Neural crest cell (in vitro differentiated cells): Measurements from ENCODE around the gene FSD1. TPM values are rescaled to one million over a fixed set of nuclear protein-coding genes. Genes with fewer than 3 reads are reported as not detected.

Experiments used
- DNase-seq: peaks from one replicate; pipeline ENCODE4 v3.0.0; 2021; ENCODE audit warnings: low read depth, mixed read lengths, low spot score
- H3K27ac Mint-ChIP-seq: one replicate; pipeline ENCODE4 v1.8.0; 2021; ENCODE audit warnings: mild to moderate bottlenecking, mixed read lengths; ENCODE audit not compliant: unreplicated experiment
- H3K27me3 Mint-ChIP-seq: 2 replicates; pipeline ENCODE4 v1.8.0; 2021; ENCODE audit warnings: low read depth, mild to moderate bottlenecking, mixed read lengths
- H3K36me3 Mint-ChIP-seq: 2 replicates; pipeline ENCODE4 v1.8.0; 2021; ENCODE audit warnings: low read depth, mild to moderate bottlenecking, mixed read lengths
- H3K4me1 Mint-ChIP-seq: 2 replicates; pipeline ENCODE4 v1.8.0; 2021; ENCODE audit warnings: mixed read lengths
- H3K4me3 Mint-ChIP-seq: one replicate; pipeline ENCODE4 v1.8.0; 2021; ENCODE audit warnings: mild to moderate bottlenecking, mixed read lengths
- H3K9me3 Mint-ChIP-seq: 2 replicates; pipeline ENCODE4 v1.8.0; 2021; ENCODE audit warnings: mixed read lengths
- total RNA-seq: library from RNA; stranded (reverse); gene quantifications from 2 replicates; pipeline ENCODE4 v1.2.1, GENCODE V29; 2021
- TF ChIP-seq, protein P1 (sequence below): fragments of 200-600 bp; sonication (generic); conservative IDR thresholded peaks from 2 replicates; pipeline ENCODE4 v1.5.0; 2021; ENCODE audit warnings: antibody characterized with exemption, mild to moderate bottlenecking

The FSD1 gene
- total RNA-seq, 1 donor from 2014 or later: 51.9 TPM

DNA sequence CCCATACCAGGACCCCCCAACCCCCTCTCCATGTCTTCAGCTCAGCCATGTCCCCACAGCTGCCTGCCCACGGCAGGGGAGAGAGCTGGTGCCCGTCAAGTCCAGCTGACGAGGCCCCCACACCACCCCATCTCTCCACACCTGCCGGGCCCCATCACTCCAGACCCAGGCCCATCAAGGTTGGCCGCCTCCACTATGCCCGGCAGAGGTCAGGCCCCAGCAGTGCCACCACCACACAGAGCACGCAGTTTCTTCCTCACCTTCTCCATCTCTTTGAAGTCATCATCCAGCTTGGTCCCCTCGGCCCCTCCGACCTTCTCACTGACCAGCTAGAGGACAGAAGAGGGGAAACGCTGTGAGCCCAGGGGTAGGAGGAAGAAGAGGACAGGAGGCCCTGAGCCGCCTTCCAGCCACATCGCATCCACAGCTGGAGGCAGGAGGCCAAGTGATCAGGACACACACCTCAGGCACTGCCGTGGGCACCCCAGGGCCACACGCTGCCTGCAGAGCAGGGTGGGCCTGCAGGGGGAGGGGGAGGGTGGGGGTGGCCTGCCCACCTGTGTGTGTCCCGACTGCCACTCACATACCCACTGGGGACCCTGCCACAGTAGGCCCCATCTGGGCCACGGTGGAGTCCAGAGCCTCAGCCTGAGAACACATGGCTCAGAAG is 62.4 kb downstream of the FSD1 start:
- Mint-ChIP-seq H3K36me3 (peaks cover 2% of the 10 kb centered on the region), H3K27me3 (peaks cover 7% of the 10 kb centered on the region), H3K4me3 (no peak overlapping the region), H3K4me1 (peaks cover 17% of the 10 kb centered on the region), H3K27ac (peak overlapping the region; percentile 92), H3K9me3 (no peaks in the 10 kb centered on the region)
- TF ChIP-seq, protein P1, sequence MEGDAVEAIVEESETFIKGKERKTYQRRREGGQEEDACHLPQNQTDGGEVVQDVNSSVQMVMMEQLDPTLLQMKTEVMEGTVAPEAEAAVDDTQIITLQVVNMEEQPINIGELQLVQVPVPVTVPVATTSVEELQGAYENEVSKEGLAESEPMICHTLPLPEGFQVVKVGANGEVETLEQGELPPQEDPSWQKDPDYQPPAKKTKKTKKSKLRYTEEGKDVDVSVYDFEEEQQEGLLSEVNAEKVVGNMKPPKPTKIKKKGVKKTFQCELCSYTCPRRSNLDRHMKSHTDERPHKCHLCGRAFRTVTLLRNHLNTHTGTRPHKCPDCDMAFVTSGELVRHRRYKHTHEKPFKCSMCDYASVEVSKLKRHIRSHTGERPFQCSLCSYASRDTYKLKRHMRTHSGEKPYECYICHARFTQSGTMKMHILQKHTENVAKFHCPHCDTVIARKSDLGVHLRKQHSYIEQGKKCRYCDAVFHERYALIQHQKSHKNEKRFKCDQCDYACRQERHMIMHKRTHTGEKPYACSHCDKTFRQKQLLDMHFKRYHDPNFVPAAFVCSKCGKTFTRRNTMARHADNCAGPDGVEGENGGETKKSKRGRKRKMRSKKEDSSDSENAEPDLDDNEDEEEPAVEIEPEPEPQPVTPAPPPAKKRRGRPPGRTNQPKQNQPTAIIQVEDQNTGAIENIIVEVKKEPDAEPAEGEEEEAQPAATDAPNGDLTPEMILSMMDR: no peak
- DNase-seq: no peak

DNA sequence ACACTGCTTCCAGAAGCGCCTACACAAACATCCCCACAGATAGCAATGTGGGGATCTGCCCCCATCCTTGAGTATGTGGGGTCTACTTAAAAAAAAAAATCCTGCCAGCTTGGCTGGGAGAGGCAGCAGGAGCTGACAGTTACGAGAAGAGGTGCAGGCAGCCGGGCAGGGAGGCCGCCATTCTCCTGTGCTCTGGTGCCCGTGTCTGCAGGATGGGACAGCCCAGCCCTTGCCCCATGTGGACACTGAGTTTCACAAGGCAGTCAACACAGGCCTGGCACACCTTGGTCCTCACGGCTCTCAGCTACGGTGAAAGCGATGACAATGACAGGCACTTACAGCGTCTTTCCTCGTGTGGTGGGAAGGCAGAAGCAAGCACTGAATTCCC is 62.9 kb downstream of the FSD1 start:
- Mint-ChIP-seq H3K27me3 (peaks cover 4% of the 10 kb centered on the region), H3K27ac (peak overlapping the region; percentile 92)
- DNase-seq: no peak

DNA sequence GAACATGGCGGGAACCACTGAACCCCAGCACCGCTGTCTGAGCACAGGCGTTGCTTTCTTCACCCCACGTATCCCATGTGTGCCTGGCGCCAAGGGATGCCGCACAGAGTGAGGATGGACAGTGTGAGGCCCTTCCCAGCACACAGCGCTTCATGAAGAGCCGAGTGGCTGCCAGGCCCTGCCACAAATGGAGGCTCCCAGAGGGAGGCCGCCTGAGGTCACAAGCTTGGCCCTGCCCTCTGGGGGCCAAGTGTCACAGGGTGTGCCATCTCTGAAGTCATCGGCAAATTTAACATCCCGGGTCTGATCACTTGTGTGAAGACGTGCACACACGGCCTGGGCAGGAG is 63.4 kb downstream of the FSD1 start:
- Mint-ChIP-seq H3K4me1 (peaks cover 17% of the 10 kb centered on the region), H3K4me3 (peak overlapping the region; percentile 31), H3K36me3 (no peaks in the 10 kb centered on the region), H3K27ac (peak overlapping the region; percentile 89), H3K27me3 (peaks cover 4% of the 10 kb centered on the region), H3K9me3 (no peaks in the 10 kb centered on the region)
- DNase-seq: no peak
- TF ChIP-seq, protein P1: no peak

More for the DNA sequence above, 62.9 kb downstream of the FSD1 start:
- Mint-ChIP-seq H3K36me3 (no peaks in the 10 kb centered on the region), H3K9me3 (no peaks in the 10 kb centered on the region), H3K4me3 (no peak overlapping the region), H3K4me1 (peaks cover 17% of the 10 kb centered on the region)
- TF ChIP-seq, protein P1: no peak

DNA sequence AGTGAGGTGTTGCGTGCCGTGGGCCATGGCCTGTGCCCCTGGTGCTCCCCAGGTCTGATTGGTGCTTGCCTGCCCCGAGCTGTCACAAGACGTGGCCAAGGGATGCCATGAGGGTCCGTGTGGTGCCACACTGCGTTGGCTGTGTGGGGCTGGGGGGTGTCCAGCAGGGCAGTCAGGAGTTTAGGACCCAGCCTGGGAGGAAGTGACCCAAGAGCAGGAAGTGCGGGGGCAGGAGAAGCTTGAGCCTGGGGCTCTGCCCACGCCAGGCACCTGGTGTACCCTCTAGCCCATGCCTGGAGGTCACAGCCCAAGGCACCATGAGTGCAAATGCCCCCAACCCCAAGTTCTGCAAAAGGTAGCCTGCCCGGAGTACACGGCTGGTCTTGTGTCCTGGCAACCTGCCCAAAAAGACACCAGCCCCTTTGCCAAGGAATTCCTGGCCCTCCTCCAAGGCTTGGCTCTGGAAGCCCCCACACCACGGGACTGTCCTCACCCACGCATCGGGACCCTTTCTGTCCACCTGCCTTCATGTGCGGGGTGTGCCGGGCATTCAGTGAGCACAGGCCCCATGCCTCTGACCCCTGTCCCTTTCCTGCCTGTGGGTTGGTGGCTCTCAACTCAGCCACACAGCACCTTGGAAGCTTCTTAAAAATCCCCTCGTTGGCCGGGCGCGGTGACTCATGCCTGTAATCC is 63.9 kb downstream of the FSD1 start:
- Mint-ChIP-seq H3K4me3 (peak overlapping the region; percentile 31), H3K36me3 (no peaks in the 10 kb centered on the region), H3K4me1 (peaks cover 17% of the 10 kb centered on the region), H3K27ac (peak overlapping the region; percentile 89), H3K9me3 (no peaks in the 10 kb centered on the region), H3K27me3 (peaks cover 4% of the 10 kb centered on the region)
- TF ChIP-seq, protein P1: no peak
- no peak for DNase-seq

DNA sequence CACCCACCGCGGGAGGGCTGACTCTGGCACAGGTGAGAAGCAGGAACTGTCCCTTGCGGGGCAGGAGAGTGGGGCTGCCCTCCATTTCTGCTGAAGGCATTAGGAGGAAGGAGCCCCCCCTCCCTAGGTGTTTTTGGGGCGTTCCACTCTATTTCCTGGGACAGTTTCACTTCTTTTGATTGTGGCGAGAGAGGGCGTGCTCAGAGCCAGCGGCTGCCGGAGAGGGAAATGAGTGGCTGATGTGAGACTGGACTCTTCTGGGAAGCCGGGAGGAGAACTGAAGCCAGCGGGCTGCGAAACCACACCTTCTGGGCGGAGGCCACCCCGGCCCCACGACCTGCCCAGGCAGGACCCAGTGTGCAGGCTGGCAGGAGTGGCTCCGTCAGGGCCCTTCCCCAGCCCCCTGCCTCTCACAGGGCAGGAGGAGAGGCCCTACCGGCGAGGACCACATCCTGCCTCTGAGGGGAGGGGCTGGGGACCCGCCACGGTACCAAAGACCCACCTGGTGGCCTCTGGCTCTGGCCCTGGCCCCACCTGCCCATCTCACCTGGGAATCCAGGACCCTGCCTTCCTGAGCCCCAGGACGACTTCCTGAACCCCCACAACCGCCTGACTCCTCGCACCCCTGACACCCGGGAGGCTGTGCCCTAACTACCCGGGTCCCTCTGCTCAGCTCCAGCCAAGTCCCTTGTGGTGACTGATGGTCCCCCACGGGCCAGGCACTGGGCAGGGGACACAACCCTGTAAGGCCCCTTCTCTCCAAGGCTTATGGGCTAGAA is 64.9 kb downstream of the FSD1 start:
- Mint-ChIP-seq H3K9me3 (no peaks in the 10 kb centered on the region), H3K4me1 (peaks cover 23% of the 10 kb centered on the region), H3K4me3 (peak overlapping the region; percentile 49), H3K36me3 (no peaks in the 10 kb centered on the region), H3K27ac (no peak overlapping the region), H3K27me3 (peaks cover 4% of the 10 kb centered on the region)
- TF ChIP-seq, protein P1: no peak
- no peak for DNase-seq
